ENCODE data around the gene HDGFL2. TPM values are rescaled to one million over a fixed set of nuclear protein-coding genes. Genes with fewer than 3 reads are reported as not detected.

Gene HDGFL2
- total RNA-seq, 1 experiment from 2014 or later = 108 TPM

DNA sequence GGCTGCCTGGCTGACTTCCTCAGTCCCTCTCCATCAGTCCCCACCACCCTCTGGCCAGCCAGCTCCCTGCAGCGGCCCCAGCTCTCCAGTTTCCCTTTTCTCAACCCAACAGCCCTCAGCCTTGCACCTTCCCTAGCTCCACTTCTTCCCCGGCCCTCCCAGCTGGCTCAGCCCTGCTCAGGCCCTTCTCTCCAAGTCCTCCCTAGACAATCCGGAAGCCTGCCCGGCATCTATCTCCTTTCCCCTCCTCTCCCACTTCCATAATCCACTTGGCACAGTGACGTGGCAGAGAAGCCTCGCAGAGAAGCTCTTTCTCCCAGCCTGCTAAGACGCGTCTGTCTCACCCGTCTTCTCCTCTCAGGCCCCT, 15.6 kb upstream of the HDGFL2 start:
- no peak overlapping the region for H3K27ac ChIP-seq (ENCODE audit: insufficient read length, low read depth, low read length)
- Mint-ChIP-seq H3K4me3 (peak overlapping the region; percentile 83 to 85), H3K4me1 (peaks cover 10 to 14% of the 10 kb centered on the region in 2 experiments), H3K27ac (peak overlapping the region; percentile 26 to 96 (median 78); a peak in 3 of 7 replicates), H3K9me3 (peaks cover 0 to 3% of the 10 kb centered on the region in 2 experiments; a peak in 1 of 5 replicates), H3K27me3 (ENCODE audit: low read depth) (peaks cover 9% of the 10 kb centered on the region), H3K36me3 (ENCODE audit: insufficient read depth in 1 of 3, low read depth in 3 of 3) (peaks cover 2 to 14% (median 5%) of the 10 kb centered on the region in 3 experiments; a peak in 3 of 7 replicates)
- H3K4me2 ChIP-seq (ENCODE audit: insufficient read depth, insufficient read length, low read length) = peak overlapping the region; percentile 87
- H3T11ph ChIP-seq (ENCODE audit: low read length) = no peak overlapping the region
- peak overlapping the region; percentile 63; the same call in 1 of the 2 replicates for H3K14ac ChIP-seq (ENCODE audit: insufficient read depth, low read length)
- H3K79me2 ChIP-seq (ENCODE audit: insufficient read depth, low read length) = no peaks in the 10 kb centered on the region; the same call in 1 of the 2 replicates
- no peaks in the 10 kb centered on the region for H3K9me3 ChIP-seq (ENCODE audit: control insufficient read depth, low read depth, low read length)
- H2AK5ac ChIP-seq (ENCODE audit: insufficient read length, low read length) = no peak overlapping the region
- no peak overlapping the region for H2BK12ac ChIP-seq (ENCODE audit: insufficient read length, low read depth, low read length)
- no peak overlapping the region for H3K4ac ChIP-seq (ENCODE audit: low read depth, low read length)
- no peak overlapping the region for H2AFZ ChIP-seq (ENCODE audit: low read length)
- H4K20me1 ChIP-seq (ENCODE audit: control insufficient read depth, insufficient read depth, insufficient read length) = peaks cover 4% of the 10 kb centered on the region
- no peak overlapping the region for H3K18ac ChIP-seq (ENCODE audit: insufficient read length, low read depth, low read length)
- peak overlapping the region; percentile 25 for H3K9ac ChIP-seq (ENCODE audit: extremely low read depth, insufficient read length, low read length)
- peaks cover 9% of the 10 kb centered on the region for H3K23me2 ChIP-seq (ENCODE audit: insufficient read length, low read depth, low read length, poor library complexity, severe bottlenecking)
- H4K91ac ChIP-seq (ENCODE audit: insufficient read length, low read depth, low read length) = no peak overlapping the region
- no peak overlapping the region for H2BK20ac ChIP-seq (ENCODE audit: low read depth, low read length, poor library complexity, severe bottlenecking)
- no peak overlapping the region for H3K23ac ChIP-seq (ENCODE audit: insufficient read length, low read depth, low read length)
- no peak overlapping the region for H4K5ac ChIP-seq (ENCODE audit: insufficient read length, low read depth, low read length)
- TF ChIP-seq, protein P1, sequence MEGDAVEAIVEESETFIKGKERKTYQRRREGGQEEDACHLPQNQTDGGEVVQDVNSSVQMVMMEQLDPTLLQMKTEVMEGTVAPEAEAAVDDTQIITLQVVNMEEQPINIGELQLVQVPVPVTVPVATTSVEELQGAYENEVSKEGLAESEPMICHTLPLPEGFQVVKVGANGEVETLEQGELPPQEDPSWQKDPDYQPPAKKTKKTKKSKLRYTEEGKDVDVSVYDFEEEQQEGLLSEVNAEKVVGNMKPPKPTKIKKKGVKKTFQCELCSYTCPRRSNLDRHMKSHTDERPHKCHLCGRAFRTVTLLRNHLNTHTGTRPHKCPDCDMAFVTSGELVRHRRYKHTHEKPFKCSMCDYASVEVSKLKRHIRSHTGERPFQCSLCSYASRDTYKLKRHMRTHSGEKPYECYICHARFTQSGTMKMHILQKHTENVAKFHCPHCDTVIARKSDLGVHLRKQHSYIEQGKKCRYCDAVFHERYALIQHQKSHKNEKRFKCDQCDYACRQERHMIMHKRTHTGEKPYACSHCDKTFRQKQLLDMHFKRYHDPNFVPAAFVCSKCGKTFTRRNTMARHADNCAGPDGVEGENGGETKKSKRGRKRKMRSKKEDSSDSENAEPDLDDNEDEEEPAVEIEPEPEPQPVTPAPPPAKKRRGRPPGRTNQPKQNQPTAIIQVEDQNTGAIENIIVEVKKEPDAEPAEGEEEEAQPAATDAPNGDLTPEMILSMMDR (conservative IDR thresholded peaks at IDR 0.05) = no peak
- H3K4me1 ChIP-seq (ENCODE audit: insufficient read depth, low read length) = no peaks in the 10 kb centered on the region
- H2BK5ac ChIP-seq (ENCODE audit: insufficient read length, low read length) = no peak overlapping the region
- no peaks in the 10 kb centered on the region for H3K79me1 ChIP-seq (ENCODE audit: insufficient read depth, low read depth, low read length, poor library complexity, severe bottlenecking)
- H4K8ac ChIP-seq (replicated peaks; ENCODE audit: insufficient read length, low read depth, low read length) = no peak overlapping the region
- peak; percentile 51 for DNase-seq
- no CpG with 5 or more reads among the region's 9 CpGs for WGBS (ENCODE audit: extremely low coverage, insufficient read length, low lambda C conversion rate)
- H2BK15ac ChIP-seq (ENCODE audit: low read depth, low read length) = no peak overlapping the region
- no peak overlapping the region for H2BK120ac ChIP-seq (ENCODE audit: low read depth, low read length, poor library complexity, severe bottlenecking)
- no peaks in the 10 kb centered on the region for H3K27me3 ChIP-seq (ENCODE audit: insufficient read depth, low read length)
- H3K56ac ChIP-seq (ENCODE audit: insufficient read length, low read depth, low read length) = no peak overlapping the region

Data from H9 (cell line).